Measurements from ENCODE around the gene PARVB. TPM values are rescaled to one million over a fixed set of nuclear protein-coding genes. Genes with fewer than 3 reads are reported as not detected.

PARVB gene
- total and polyA plus RNA-seq, 9 of the 15 experiments (the other 6 are each of a cell fraction or from before 2014, with no cell fraction given): 1.1 to 59.2 (median 29.2) TPM

DNA sequence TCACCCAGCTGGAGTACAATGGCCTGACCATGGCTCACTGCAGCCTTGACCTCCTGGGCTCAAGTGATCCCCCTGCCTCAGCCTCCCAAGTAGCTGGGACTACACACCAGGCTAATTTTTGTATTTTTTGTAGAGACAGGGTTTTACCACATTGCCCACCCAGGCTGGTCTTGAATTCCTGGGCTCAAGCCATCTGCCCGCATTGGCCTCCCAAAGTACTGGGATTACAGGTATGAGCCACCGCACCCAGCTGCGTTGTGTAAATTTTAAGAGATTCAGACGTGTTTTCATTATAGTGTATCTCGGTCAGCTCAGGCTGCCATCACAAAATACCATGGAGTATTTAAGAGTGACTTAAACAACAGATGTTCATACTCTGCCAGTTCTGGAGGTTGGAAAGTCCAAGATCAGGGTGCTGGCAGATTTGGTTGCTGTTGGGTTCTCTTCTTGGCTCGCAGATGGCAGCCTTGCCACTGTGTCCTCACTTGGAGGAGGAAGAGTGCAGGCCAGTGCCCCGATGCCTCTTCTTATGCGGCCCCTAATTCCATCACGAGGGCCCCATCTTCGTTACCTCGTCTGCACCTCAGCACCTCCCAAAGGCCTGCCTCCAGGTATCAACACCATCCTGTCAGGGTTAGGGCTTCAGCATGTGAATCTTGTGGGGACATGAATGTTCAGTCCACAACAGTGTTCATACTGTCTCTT, 32.6 kb upstream of the PARVB start (continued):
- TF ChIP-seq ETV1 (tag; conservative IDR thresholded peaks at IDR 0.05; ENCODE audit: low read depth) (no peak), ZNF551 (CRISPR knock-in tag; IDR thresholded peaks at IDR 0.05) (no peak), BMI1 (IDR thresholded peaks at IDR 0.05; ENCODE audit: low read length) (no peak), ZNF436 (CRISPR knock-in tag; IDR thresholded peaks at IDR 0.05) (no peak), MCM7 (IDR thresholded peaks at IDR 0.05) (no peak), ZNF280A (IDR thresholded peaks at IDR 0.05; ENCODE audit: low read depth, partially characterized antibody) (no peak), SMAD2 (IDR thresholded peaks at IDR 0.05; ENCODE audit: low read depth, low read length) (no peak)
- TF ChIP-seq, protein P1, sequence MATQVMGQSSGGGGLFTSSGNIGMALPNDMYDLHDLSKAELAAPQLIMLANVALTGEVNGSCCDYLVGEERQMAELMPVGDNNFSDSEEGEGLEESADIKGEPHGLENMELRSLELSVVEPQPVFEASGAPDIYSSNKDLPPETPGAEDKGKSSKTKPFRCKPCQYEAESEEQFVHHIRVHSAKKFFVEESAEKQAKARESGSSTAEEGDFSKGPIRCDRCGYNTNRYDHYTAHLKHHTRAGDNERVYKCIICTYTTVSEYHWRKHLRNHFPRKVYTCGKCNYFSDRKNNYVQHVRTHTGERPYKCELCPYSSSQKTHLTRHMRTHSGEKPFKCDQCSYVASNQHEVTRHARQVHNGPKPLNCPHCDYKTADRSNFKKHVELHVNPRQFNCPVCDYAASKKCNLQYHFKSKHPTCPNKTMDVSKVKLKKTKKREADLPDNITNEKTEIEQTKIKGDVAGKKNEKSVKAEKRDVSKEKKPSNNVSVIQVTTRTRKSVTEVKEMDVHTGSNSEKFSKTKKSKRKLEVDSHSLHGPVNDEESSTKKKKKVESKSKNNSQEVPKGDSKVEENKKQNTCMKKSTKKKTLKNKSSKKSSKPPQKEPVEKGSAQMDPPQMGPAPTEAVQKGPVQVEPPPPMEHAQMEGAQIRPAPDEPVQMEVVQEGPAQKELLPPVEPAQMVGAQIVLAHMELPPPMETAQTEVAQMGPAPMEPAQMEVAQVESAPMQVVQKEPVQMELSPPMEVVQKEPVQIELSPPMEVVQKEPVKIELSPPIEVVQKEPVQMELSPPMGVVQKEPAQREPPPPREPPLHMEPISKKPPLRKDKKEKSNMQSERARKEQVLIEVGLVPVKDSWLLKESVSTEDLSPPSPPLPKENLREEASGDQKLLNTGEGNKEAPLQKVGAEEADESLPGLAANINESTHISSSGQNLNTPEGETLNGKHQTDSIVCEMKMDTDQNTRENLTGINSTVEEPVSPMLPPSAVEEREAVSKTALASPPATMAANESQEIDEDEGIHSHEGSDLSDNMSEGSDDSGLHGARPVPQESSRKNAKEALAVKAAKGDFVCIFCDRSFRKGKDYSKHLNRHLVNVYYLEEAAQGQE (IDR thresholded peaks at IDR 0.05; ENCODE audit: borderline replicate concordance): no peak
- TF ChIP-seq, protein P1 (CRISPR knock-in tag; IDR thresholded peaks at IDR 0.05; ENCODE audit: low read depth): no peak
- TF ChIP-seq, protein P2, sequence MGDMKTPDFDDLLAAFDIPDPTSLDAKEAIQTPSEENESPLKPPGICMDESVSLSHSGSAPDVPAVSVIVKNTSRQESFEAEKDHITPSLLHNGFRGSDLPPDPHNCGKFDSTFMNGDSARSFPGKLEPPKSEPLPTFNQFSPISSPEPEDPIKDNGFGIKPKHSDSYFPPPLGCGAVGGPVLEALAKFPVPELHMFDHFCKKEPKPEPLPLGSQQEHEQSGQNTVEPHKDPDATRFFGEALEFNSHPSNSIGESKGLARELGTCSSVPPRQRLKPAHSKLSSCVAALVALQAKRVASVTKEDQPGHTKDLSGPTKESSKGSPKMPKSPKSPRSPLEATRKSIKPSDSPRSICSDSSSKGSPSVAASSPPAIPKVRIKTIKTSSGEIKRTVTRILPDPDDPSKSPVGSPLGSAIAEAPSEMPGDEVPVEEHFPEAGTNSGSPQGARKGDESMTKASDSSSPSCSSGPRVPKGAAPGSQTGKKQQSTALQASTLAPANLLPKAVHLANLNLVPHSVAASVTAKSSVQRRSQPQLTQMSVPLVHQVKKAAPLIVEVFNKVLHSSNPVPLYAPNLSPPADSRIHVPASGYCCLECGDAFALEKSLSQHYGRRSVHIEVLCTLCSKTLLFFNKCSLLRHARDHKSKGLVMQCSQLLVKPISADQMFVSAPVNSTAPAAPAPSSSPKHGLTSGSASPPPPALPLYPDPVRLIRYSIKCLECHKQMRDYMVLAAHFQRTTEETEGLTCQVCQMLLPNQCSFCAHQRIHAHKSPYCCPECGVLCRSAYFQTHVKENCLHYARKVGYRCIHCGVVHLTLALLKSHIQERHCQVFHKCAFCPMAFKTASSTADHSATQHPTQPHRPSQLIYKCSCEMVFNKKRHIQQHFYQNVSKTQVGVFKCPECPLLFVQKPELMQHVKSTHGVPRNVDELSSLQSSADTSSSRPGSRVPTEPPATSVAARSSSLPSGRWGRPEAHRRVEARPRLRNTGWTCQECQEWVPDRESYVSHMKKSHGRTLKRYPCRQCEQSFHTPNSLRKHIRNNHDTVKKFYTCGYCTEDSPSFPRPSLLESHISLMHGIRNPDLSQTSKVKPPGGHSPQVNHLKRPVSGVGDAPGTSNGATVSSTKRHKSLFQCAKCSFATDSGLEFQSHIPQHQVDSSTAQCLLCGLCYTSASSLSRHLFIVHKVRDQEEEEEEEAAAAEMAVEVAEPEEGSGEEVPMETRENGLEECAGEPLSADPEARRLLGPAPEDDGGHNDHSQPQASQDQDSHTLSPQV (IDR thresholded peaks at IDR 0.05): no peak
- TF ChIP-seq, protein P3, sequence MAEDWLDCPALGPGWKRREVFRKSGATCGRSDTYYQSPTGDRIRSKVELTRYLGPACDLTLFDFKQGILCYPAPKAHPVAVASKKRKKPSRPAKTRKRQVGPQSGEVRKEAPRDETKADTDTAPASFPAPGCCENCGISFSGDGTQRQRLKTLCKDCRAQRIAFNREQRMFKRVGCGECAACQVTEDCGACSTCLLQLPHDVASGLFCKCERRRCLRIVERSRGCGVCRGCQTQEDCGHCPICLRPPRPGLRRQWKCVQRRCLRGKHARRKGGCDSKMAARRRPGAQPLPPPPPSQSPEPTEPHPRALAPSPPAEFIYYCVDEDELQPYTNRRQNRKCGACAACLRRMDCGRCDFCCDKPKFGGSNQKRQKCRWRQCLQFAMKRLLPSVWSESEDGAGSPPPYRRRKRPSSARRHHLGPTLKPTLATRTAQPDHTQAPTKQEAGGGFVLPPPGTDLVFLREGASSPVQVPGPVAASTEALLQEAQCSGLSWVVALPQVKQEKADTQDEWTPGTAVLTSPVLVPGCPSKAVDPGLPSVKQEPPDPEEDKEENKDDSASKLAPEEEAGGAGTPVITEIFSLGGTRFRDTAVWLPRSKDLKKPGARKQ (CRISPR knock-in tag; IDR thresholded peaks at IDR 0.05): no peak
